Measurements from ENCODE around the gene ST6GALNAC5. TPM values are rescaled to one million over a fixed set of nuclear protein-coding genes. Genes with fewer than 3 reads are reported as not detected.
"Not testable (repeated sequence)": the region's sequence is repeated elsewhere in the genome, so short reads cannot be mapped to it uniquely, and the experiment has no call there.

The ST6GALNAC5 gene
- total RNA-seq, 2 donors from 2014 or later, result 2.6 to 12.9 TPM

- Histone ChIP-seq H3K9me3 (no peaks in the 10 kb centered on the region), H3K4me3 (no peak overlapping the region), H3K4me1 (no peaks in the 10 kb centered on the region), H3K36me3 (replicated peaks in 1 of 2; ENCODE audit: insufficient read depth in 1 of 2, low read depth in 2 of 2) (no peaks in the 10 kb centered on the region), H3K27me3 (no peaks in the 10 kb centered on the region), H3K27ac (no peak overlapping the region)
- WGBS, 2 donors, result 78 to 82% methylated on average over 5 to 8 of the region's 8 CpGs
- no peak for DNase-seq
- intact Hi-C loops (cut with DNase I), result no loop called here
- no peak for ATAC-seq
- no peak for TF ChIP-seq POLR2A (IDR thresholded peaks at IDR 0.05)
- TF ChIP-seq CTCF (IDR thresholded peaks at IDR 0.05), result no peak
These were observed 9.5 kb downstream of the ST6GALNAC5 start for GRCh38 chr1:76876655-76877395.

- ATAC-seq, result not testable (repeated sequence)
These were observed 11.7 kb downstream of the ST6GALNAC5 start for GRCh38 chr1:76879014-76879413.

GRCh38 chr1:76881762-76882161 is 14.5 kb downstream of the ST6GALNAC5 start:
- intact Hi-C loops (cut with DNase I), result no loop called here
- Histone ChIP-seq H3K4me1 (no peaks in the 10 kb centered on the region), H3K36me3 (replicated peaks in 1 of 2; ENCODE audit: insufficient read depth in 1 of 2, low read depth in 2 of 2) (no peaks in the 10 kb centered on the region), H3K27me3 (no peaks in the 10 kb centered on the region), H3K9me3 (no peaks in the 10 kb centered on the region), H3K27ac (no peak overlapping the region), H3K4me3 (no peak overlapping the region)
- DNase-seq, result no peak
- no peak for TF ChIP-seq CTCF (IDR thresholded peaks at IDR 0.05)
- no peak for TF ChIP-seq POLR2A (IDR thresholded peaks at IDR 0.05)
- no peak for ATAC-seq

More at GRCh38 chr1:76879014-76879413, 11.7 kb downstream of the ST6GALNAC5 start:
- H3K4me3 ChIP-seq; intact Hi-C loops (cut with DNase I); H3K27ac ChIP-seq; H3K9me3 ChIP-seq; DNase-seq; H3K4me1 ChIP-seq; H3K36me3 ChIP-seq (replicated peaks in 1 of 2; ENCODE audit: insufficient read depth in 1 of 2, low read depth in 2 of 2); H3K27me3 ChIP-seq: not testable (repeated sequence)

- no peak for DNase-seq
- intact Hi-C loops (cut with DNase I), result no loop called here
- H3K4me1 ChIP-seq, result no peaks in the 10 kb centered on the region
- H3K27ac ChIP-seq, result no peak overlapping the region
- no peaks in the 10 kb centered on the region for H3K27me3 ChIP-seq
- WGBS, 2 donors, result 33 to 49% methylated on average over 4 of the region's 4 CpGs
- TF ChIP-seq POLR2A (IDR thresholded peaks at IDR 0.05) (no peak), CTCF (IDR thresholded peaks at IDR 0.05) (no peak)
- H3K4me3 ChIP-seq, result no peak overlapping the region
- H3K36me3 ChIP-seq (replicated peaks in 1 of 2; ENCODE audit: insufficient read depth in 1 of 2, low read depth in 2 of 2), result no peaks in the 10 kb centered on the region
- no peaks in the 10 kb centered on the region for H3K9me3 ChIP-seq
- no peak for ATAC-seq
These were observed 24.8 kb downstream of the ST6GALNAC5 start for GRCh38 chr1:76891931-76892622.

- TF ChIP-seq POLR2A (IDR thresholded peaks at IDR 0.05) (no peak), CTCF (IDR thresholded peaks at IDR 0.05) (no peak)
- H3K9me3 ChIP-seq, result no peaks in the 10 kb centered on the region
- no peaks in the 10 kb centered on the region for H3K36me3 ChIP-seq (replicated peaks in 1 of 2; ENCODE audit: insufficient read depth in 1 of 2, low read depth in 2 of 2)
- intact Hi-C loops (cut with DNase I), result no loop called here
- no peaks in the 10 kb centered on the region for H3K4me1 ChIP-seq
- DNase-seq (no peak), ATAC-seq (no peak)
- H3K4me3 ChIP-seq, result no peak overlapping the region
- H3K27me3 ChIP-seq, result no peaks in the 10 kb centered on the region
- no peak overlapping the region for H3K27ac ChIP-seq
- WGBS, 2 donors, result 31 to 56% methylated on average over 1 of the region's 1 CpG
These were observed 25.4 kb downstream of the ST6GALNAC5 start for GRCh38 chr1:76892675-76893074.
